Suprapubic skin (tissue), 3 donors: ENCODE data around the gene AIFM1.

Experiments used
- POLR2A ChIP-seq, 2 donors: fragments of 450-650 bp; IDR thresholded peaks; one replicate each; pipeline ENCODE4 v1.6.1; 2017; ENCODE audit warnings: antibody characterized with exemption in 2 of 2, mild to moderate bottlenecking in 2 of 2, moderate library complexity in 2 of 2
- TF ChIP-seq, protein P1 (sequence below), 2 donors: fragments of 200-600 bp in 1 of 2; fragments of 450-650 bp in 1 of 2; sonication (generic) in 1 of 2; IDR thresholded peaks; one replicate each; pipeline ENCODE4 v1.5.1; 2016 to 2019; ENCODE audit warnings: antibody characterized with exemption in 2 of 2, mild to moderate bottlenecking in 1 of 2, moderate library complexity in 1 of 2

- TF ChIP-seq, protein P1, sequence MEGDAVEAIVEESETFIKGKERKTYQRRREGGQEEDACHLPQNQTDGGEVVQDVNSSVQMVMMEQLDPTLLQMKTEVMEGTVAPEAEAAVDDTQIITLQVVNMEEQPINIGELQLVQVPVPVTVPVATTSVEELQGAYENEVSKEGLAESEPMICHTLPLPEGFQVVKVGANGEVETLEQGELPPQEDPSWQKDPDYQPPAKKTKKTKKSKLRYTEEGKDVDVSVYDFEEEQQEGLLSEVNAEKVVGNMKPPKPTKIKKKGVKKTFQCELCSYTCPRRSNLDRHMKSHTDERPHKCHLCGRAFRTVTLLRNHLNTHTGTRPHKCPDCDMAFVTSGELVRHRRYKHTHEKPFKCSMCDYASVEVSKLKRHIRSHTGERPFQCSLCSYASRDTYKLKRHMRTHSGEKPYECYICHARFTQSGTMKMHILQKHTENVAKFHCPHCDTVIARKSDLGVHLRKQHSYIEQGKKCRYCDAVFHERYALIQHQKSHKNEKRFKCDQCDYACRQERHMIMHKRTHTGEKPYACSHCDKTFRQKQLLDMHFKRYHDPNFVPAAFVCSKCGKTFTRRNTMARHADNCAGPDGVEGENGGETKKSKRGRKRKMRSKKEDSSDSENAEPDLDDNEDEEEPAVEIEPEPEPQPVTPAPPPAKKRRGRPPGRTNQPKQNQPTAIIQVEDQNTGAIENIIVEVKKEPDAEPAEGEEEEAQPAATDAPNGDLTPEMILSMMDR (IDR thresholded peaks at IDR 0.05): no peak
- TF ChIP-seq POLR2A (IDR thresholded peaks at IDR 0.05): no peak
These were observed 5.3 kb upstream of the AIFM1 start for GRCh38 chrX:130170752-130171445.
